Measurements from ENCODE around the gene SP1. TPM values are rescaled to one million over a fixed set of nuclear protein-coding genes. Genes with fewer than 3 reads are reported as not detected.

The SP1 gene
- total RNA-seq, 1 experiment from 2014 or later = 87.2 TPM

DNA sequence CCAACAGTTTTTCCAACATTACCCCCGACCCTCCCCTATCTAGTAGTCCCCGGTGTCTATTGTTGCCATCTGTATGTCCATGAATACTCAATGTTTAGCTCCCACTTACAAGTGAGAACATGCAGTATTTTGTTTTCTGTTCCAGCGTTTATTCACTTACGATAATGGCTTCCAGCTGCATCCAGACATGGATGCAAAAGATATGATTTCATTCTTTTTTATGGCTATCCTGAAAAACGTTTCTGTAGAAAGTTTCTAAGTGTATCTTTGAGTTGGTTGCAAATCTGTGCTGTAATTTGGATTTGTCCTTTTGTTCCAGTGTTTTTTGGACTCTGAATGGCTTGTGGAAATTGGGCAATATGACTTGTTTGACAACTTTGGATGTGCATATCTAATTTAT is 11.7 kb downstream of the SP1 start:
- H3K9me3 Mint-ChIP-seq = no peaks in the 10 kb centered on the region
- CTCF ChIA-PET = no interaction called here
- H3K4me3 Mint-ChIP-seq = no peak overlapping the region
- TF ChIP-seq TCF7 (CRISPR knock-in tag; IDR thresholded peaks at IDR 0.05; ENCODE audit: low read depth) (no peak), FOXJ3 (CRISPR knock-in tag; IDR thresholded peaks at IDR 0.05; ENCODE audit: borderline replicate concordance) (no peak), NFE2L1 (CRISPR knock-in tag; IDR thresholded peaks at IDR 0.05) (no peak), TP53 (CRISPR knock-in tag; IDR thresholded peaks at IDR 0.05) (no peak), KAT7 (CRISPR knock-in tag; IDR thresholded peaks at IDR 0.05; ENCODE audit: borderline replicate concordance) (no peak), GTF2I (CRISPR knock-in tag; conservative IDR thresholded peaks at IDR 0.05) (no peak), NR1H2 (CRISPR knock-in tag; IDR thresholded peaks at IDR 0.05) (no peak), ZNF232 (CRISPR knock-in tag; IDR thresholded peaks at IDR 0.05) (no peak), JUN (CRISPR knock-in tag; IDR thresholded peaks at IDR 0.05) (no peak), ZNF121 (CRISPR knock-in tag; IDR thresholded peaks at IDR 0.05) (no peak), ZNF423 (CRISPR knock-in tag; IDR thresholded peaks at IDR 0.05) (no peak), FOXK1 (CRISPR knock-in tag; IDR thresholded peaks at IDR 0.05) (no peak), HMGA2 (CRISPR knock-in tag; IDR thresholded peaks at IDR 0.05) (no peak)
- TF ChIP-seq, protein P1, sequence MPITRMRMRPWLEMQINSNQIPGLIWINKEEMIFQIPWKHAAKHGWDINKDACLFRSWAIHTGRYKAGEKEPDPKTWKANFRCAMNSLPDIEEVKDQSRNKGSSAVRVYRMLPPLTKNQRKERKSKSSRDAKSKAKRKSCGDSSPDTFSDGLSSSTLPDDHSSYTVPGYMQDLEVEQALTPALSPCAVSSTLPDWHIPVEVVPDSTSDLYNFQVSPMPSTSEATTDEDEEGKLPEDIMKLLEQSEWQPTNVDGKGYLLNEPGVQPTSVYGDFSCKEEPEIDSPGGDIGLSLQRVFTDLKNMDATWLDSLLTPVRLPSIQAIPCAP (CRISPR knock-in tag; IDR thresholded peaks at IDR 0.05) = no peak
- TF ChIP-seq, protein P2, sequence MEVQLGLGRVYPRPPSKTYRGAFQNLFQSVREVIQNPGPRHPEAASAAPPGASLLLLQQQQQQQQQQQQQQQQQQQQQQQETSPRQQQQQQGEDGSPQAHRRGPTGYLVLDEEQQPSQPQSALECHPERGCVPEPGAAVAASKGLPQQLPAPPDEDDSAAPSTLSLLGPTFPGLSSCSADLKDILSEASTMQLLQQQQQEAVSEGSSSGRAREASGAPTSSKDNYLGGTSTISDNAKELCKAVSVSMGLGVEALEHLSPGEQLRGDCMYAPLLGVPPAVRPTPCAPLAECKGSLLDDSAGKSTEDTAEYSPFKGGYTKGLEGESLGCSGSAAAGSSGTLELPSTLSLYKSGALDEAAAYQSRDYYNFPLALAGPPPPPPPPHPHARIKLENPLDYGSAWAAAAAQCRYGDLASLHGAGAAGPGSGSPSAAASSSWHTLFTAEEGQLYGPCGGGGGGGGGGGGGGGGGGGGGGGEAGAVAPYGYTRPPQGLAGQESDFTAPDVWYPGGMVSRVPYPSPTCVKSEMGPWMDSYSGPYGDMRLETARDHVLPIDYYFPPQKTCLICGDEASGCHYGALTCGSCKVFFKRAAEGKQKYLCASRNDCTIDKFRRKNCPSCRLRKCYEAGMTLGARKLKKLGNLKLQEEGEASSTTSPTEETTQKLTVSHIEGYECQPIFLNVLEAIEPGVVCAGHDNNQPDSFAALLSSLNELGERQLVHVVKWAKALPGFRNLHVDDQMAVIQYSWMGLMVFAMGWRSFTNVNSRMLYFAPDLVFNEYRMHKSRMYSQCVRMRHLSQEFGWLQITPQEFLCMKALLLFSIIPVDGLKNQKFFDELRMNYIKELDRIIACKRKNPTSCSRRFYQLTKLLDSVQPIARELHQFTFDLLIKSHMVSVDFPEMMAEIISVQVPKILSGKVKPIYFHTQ (CRISPR knock-in tag; IDR thresholded peaks at IDR 0.05) = no peak
- TF ChIP-seq, protein P3, sequence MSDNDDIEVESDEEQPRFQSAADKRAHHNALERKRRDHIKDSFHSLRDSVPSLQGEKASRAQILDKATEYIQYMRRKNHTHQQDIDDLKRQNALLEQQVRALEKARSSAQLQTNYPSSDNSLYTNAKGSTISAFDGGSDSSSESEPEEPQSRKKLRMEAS (CRISPR knock-in tag; IDR thresholded peaks at IDR 0.05) = no peak
- TF ChIP-seq, protein P4, sequence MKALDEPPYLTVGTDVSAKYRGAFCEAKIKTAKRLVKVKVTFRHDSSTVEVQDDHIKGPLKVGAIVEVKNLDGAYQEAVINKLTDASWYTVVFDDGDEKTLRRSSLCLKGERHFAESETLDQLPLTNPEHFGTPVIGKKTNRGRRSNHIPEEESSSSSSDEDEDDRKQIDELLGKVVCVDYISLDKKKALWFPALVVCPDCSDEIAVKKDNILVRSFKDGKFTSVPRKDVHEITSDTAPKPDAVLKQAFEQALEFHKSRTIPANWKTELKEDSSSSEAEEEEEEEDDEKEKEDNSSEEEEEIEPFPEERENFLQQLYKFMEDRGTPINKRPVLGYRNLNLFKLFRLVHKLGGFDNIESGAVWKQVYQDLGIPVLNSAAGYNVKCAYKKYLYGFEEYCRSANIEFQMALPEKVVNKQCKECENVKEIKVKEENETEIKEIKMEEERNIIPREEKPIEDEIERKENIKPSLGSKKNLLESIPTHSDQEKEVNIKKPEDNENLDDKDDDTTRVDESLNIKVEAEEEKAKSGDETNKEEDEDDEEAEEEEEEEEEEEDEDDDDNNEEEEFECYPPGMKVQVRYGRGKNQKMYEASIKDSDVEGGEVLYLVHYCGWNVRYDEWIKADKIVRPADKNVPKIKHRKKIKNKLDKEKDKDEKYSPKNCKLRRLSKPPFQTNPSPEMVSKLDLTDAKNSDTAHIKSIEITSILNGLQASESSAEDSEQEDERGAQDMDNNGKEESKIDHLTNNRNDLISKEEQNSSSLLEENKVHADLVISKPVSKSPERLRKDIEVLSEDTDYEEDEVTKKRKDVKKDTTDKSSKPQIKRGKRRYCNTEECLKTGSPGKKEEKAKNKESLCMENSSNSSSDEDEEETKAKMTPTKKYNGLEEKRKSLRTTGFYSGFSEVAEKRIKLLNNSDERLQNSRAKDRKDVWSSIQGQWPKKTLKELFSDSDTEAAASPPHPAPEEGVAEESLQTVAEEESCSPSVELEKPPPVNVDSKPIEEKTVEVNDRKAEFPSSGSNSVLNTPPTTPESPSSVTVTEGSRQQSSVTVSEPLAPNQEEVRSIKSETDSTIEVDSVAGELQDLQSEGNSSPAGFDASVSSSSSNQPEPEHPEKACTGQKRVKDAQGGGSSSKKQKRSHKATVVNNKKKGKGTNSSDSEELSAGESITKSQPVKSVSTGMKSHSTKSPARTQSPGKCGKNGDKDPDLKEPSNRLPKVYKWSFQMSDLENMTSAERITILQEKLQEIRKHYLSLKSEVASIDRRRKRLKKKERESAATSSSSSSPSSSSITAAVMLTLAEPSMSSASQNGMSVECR (CRISPR knock-in tag; IDR thresholded peaks at IDR 0.05; ENCODE audit: borderline replicate concordance) = no peak
- TF ChIP-seq, protein P5, sequence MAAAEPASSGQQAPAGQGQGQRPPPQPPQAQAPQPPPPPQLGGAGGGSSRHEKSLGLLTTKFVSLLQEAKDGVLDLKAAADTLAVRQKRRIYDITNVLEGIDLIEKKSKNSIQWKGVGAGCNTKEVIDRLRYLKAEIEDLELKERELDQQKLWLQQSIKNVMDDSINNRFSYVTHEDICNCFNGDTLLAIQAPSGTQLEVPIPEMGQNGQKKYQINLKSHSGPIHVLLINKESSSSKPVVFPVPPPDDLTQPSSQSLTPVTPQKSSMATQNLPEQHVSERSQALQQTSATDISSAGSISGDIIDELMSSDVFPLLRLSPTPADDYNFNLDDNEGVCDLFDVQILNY (CRISPR knock-in tag; IDR thresholded peaks at IDR 0.05) = no peak
- peaks cover 12% of the 10 kb centered on the region for H3K36me3 Mint-ChIP-seq
- DNase-seq (ENCODE audit: low spot score) (no peak), ATAC-seq (no peak)
- H3K27me3 Mint-ChIP-seq (ENCODE audit: low read depth) = no peaks in the 10 kb centered on the region
- H3K4me1 Mint-ChIP-seq = peaks cover 12% of the 10 kb centered on the region
- H3K27ac Mint-ChIP-seq = peak overlapping the region; percentile 49; the same call in 1 of the 2 replicates
- POLR2A ChIA-PET = interaction anchor here (0.6 kb wide), 1 partner anchor 56 kb away, joined by 6 read pairs; no protein-coding TSS in a partner anchor

DNA sequence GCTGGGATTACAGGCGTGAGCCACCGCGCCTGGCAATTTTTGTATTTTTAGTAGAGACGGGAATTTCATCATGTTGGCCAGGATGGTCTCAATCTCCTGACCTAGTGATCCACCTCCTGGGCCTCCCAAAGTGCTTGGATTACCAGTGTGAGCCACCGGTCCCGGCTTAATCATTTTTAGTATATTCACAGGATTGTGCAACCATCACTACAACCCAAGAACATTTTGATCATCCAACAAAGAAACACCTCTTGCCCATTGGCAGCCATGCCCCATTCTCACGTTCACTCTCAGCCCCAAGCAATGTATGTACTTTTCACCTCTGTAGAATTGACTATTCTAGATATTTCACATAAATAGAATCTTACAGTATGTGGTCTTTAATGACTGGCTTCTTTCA is 19.9 kb downstream of the SP1 start:
- DNase-seq (ENCODE audit: low spot score) (no peak), ATAC-seq (no peak)
- peaks cover 7% of the 10 kb centered on the region; the same call in 1 of the 2 replicates for H3K36me3 Mint-ChIP-seq
- ChIA-PET POLR2A (no interaction called here), CTCF (interaction anchor here (1.2 kb wide), 1 partner anchor 21 kb away, joined by 5 read pairs; no protein-coding TSS in a partner anchor)
- H3K4me3 Mint-ChIP-seq = no peak overlapping the region
- H3K4me1 Mint-ChIP-seq = no peaks in the 10 kb centered on the region
- no peaks in the 10 kb centered on the region for H3K27me3 Mint-ChIP-seq (ENCODE audit: low read depth)
- no peak overlapping the region for H3K27ac Mint-ChIP-seq
- H3K9me3 Mint-ChIP-seq = no peaks in the 10 kb centered on the region
- TF ChIP-seq TCF7 (CRISPR knock-in tag; IDR thresholded peaks at IDR 0.05; ENCODE audit: low read depth) = no peak
- TF ChIP-seq NR3C1 (CRISPR knock-in tag; conservative IDR thresholded peaks at IDR 0.05; ENCODE audit: low read depth) = no peak
- TF ChIP-seq ZNF219 (CRISPR knock-in tag; IDR thresholded peaks at IDR 0.05; ENCODE audit: borderline replicate concordance) = no peak
- TF ChIP-seq, protein P6, sequence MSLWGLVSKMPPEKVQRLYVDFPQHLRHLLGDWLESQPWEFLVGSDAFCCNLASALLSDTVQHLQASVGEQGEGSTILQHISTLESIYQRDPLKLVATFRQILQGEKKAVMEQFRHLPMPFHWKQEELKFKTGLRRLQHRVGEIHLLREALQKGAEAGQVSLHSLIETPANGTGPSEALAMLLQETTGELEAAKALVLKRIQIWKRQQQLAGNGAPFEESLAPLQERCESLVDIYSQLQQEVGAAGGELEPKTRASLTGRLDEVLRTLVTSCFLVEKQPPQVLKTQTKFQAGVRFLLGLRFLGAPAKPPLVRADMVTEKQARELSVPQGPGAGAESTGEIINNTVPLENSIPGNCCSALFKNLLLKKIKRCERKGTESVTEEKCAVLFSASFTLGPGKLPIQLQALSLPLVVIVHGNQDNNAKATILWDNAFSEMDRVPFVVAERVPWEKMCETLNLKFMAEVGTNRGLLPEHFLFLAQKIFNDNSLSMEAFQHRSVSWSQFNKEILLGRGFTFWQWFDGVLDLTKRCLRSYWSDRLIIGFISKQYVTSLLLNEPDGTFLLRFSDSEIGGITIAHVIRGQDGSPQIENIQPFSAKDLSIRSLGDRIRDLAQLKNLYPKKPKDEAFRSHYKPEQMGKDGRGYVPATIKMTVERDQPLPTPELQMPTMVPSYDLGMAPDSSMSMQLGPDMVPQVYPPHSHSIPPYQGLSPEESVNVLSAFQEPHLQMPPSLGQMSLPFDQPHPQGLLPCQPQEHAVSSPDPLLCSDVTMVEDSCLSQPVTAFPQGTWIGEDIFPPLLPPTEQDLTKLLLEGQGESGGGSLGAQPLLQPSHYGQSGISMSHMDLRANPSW (CRISPR knock-in tag; conservative IDR thresholded peaks at IDR 0.05; ENCODE audit: low read depth) = no peak
- TF ChIP-seq ZNF423 (CRISPR knock-in tag; IDR thresholded peaks at IDR 0.05) = no peak
- TF ChIP-seq, protein P7, sequence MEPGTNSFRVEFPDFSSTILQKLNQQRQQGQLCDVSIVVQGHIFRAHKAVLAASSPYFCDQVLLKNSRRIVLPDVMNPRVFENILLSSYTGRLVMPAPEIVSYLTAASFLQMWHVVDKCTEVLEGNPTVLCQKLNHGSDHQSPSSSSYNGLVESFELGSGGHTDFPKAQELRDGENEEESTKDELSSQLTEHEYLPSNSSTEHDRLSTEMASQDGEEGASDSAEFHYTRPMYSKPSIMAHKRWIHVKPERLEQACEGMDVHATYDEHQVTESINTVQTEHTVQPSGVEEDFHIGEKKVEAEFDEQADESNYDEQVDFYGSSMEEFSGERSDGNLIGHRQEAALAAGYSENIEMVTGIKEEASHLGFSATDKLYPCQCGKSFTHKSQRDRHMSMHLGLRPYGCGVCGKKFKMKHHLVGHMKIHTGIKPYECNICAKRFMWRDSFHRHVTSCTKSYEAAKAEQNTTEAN (CRISPR knock-in tag; IDR thresholded peaks at IDR 0.05) = no peak
- no peak for TF ChIP-seq KAT7 (CRISPR knock-in tag; IDR thresholded peaks at IDR 0.05; ENCODE audit: borderline replicate concordance)
